ENCODE measurements around the gene BBIP1. TPM values are rescaled to one million over a fixed set of nuclear protein-coding genes. Genes with fewer than 3 reads are reported as not detected.

The BBIP1 gene
- total and polyA plus RNA-seq, 9 of the 15 experiments (the other 6 are each of a cell fraction or from before 2014, with no cell fraction given) = 5.2 to 31.0 (median 19.4) TPM

- TF ChIP-seq AFF1 (IDR thresholded peaks at IDR 0.05; ENCODE audit: low read depth in 1 of 2, partially characterized antibody in 2 of 2) = no peak
- TF ChIP-seq EP300 (IDR thresholded peaks at IDR 0.05; ENCODE audit: low read length) = peak; percentile 48; the same call in 1 of the 2 replicates
- no peak for TF ChIP-seq HDGF (IDR thresholded peaks at IDR 0.05)
- TF ChIP-seq CTCF (IDR thresholded peaks at IDR 0.05 in 2 of 3, conservative IDR thresholded peaks at IDR 0.05 in 1 of 3; ENCODE audit: insufficient read depth in 2 of 3, low read depth in 1 of 3, low read length in 3 of 3) = peak in 2 of 3 experiments; percentile 12 to 32; a peak in 3 of 6 replicates
- no peak for TF ChIP-seq RUNX1 (IDR thresholded peaks at IDR 0.05; ENCODE audit: low read depth)
- no peak for TF ChIP-seq XRCC5 (IDR thresholded peaks at IDR 0.05; ENCODE audit: low read depth, low read length)
- no peak for TF ChIP-seq ZNF764 (CRISPR knock-in tag; IDR thresholded peaks at IDR 0.05; ENCODE audit: low read depth)
- TF ChIP-seq ATF3 (IDR thresholded peaks at IDR 0.05) = peak; percentile 47; the same call in 1 of the 2 replicates
- TF ChIP-seq ATF3 (CRISPR knock-in tag; conservative IDR thresholded peaks at IDR 0.05) = no peak
- no peak for TF ChIP-seq LEF1 (IDR thresholded peaks at IDR 0.05)
- no peak for TF ChIP-seq CHD1 (IDR thresholded peaks at IDR 0.05; ENCODE audit: low read length)
- TF ChIP-seq ERF (CRISPR knock-in tag; IDR thresholded peaks at IDR 0.05) = no peak
- TF ChIP-seq SNIP1 (IDR thresholded peaks at IDR 0.05; ENCODE audit: low read depth) = no peak
- TF ChIP-seq MBD1 (CRISPR knock-in tag; IDR thresholded peaks at IDR 0.05) = no peak
- TF ChIP-seq POLR2B (IDR thresholded peaks at IDR 0.05; ENCODE audit: low read depth, partially characterized antibody) = no peak
- no peak for TF ChIP-seq ZNF24 (IDR thresholded peaks at IDR 0.05)
- TF ChIP-seq SFPQ (IDR thresholded peaks at IDR 0.05; ENCODE audit: low read depth, low read length) = no peak
- no peak for TF ChIP-seq HLTF (IDR thresholded peaks at IDR 0.05)
Observed at GRCh38 chr10:110872145-110872983, 46.6 kb downstream of the BBIP1 start (continued).

Data from K562 (cell line).